ENCODE measurements around the gene MAFG.

Gene MAFG

GRCh38 chr17:81868674-81869220 lies 58.8 kb downstream of the MAFG start:
- no peak for DNase-seq (ENCODE audit: low spot score)

All from Ammon's horn (tissue), 1 donor.